Measurements from ENCODE around the gene PPP2R3B. TPM values are rescaled to one million over a fixed set of nuclear protein-coding genes. Genes with fewer than 3 reads are reported as not detected.

PPP2R3B gene
- total and polyA plus RNA-seq, 2 donors (not counting 1 experiment from before 2014, with no cell fraction given), result 43.3 to 47.6 TPM

DNA sequence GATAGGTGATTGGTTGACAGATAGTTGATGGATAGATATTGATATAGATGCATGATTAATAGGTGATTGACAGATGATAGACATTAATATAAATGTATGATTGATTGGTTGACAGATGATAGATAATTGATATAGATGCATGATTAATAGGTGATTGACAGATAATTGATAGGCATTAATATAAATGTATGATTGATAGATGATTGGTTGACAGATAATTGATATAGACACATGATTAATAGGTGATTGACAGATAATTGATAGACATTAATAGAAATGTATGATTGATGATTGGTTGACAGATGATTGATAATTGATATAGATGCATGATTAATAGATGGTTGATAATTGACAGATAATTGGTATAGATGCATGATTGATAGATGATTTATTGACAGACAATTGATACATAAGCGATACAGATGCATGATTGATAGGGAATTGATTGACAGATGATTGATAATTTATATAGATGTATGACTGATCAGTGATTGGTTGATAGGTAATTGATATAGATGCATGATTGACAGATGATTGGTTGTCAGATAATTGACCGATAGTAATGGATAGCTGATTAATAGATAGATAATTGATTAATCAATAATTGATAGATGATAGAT is 44.9 kb upstream of the PPP2R3B start:
- H2AFZ ChIP-seq (ENCODE audit: insufficient read depth, low read depth, low read length, poor library complexity, severe bottlenecking), result no peak overlapping the region
- H3K79me2 ChIP-seq (ENCODE audit: control insufficient read depth, insufficient read depth, low read length), result no peaks in the 10 kb centered on the region
- H3K9ac ChIP-seq (ENCODE audit: low read length), result no peak overlapping the region
- H3K9me3 Mint-ChIP-seq (ENCODE audit: insufficient read depth), result no peaks in the 10 kb centered on the region
- POLR2A ChIA-PET, result no interaction called here
- no peak overlapping the region for H3K4me3 Mint-ChIP-seq
- H3K4me1 ChIP-seq (ENCODE audit: control insufficient read depth in 2 of 2, insufficient read depth in 2 of 2, low read length in 2 of 2), result peaks cover 5 to 7% of the 10 kb centered on the region in 2 donors
- CTCF ChIA-PET, result no interaction called here
- no peaks in the 10 kb centered on the region for H3K36me3 ChIP-seq (replicated peaks in 1 of 2; ENCODE audit: control extremely low read depth in 1 of 2, control insufficient read depth in 1 of 2, extremely low read depth in 1 of 2, insufficient read depth in 2 of 2, low read length in 1 of 2)
- TF ChIP-seq, protein P1, sequence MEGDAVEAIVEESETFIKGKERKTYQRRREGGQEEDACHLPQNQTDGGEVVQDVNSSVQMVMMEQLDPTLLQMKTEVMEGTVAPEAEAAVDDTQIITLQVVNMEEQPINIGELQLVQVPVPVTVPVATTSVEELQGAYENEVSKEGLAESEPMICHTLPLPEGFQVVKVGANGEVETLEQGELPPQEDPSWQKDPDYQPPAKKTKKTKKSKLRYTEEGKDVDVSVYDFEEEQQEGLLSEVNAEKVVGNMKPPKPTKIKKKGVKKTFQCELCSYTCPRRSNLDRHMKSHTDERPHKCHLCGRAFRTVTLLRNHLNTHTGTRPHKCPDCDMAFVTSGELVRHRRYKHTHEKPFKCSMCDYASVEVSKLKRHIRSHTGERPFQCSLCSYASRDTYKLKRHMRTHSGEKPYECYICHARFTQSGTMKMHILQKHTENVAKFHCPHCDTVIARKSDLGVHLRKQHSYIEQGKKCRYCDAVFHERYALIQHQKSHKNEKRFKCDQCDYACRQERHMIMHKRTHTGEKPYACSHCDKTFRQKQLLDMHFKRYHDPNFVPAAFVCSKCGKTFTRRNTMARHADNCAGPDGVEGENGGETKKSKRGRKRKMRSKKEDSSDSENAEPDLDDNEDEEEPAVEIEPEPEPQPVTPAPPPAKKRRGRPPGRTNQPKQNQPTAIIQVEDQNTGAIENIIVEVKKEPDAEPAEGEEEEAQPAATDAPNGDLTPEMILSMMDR (IDR thresholded peaks at IDR 0.05), result no peak
- no peak for TF ChIP-seq EZH2 (IDR thresholded peaks at IDR 0.05; ENCODE audit: borderline replicate concordance, insufficient read depth, low read depth, low read length, poor library complexity, severe bottlenecking)
- no peak overlapping the region for H3K27ac Mint-ChIP-seq
- peaks cover 4% of the 10 kb centered on the region for H3K4me1 Mint-ChIP-seq
- peaks cover 21% of the 10 kb centered on the region for H3K27me3 Mint-ChIP-seq
- no peak overlapping the region for H3K27ac ChIP-seq (ENCODE audit: low read length in 2 of 2)
- no peak for ATAC-seq (ENCODE audit: low read depth)
- peaks cover 0 to 12% (median 3%) of the 10 kb centered on the region in 4 experiments for H3K27me3 ChIP-seq (replicated peaks in 1 of 4; ENCODE audit: control extremely low read depth in 1 of 4, control insufficient read depth in 3 of 4, insufficient read depth in 4 of 4, low read length in 3 of 4)
- intact Hi-C loops (cut with micrococcal nuclease), result no loop called here
- peaks cover 0 to 24% (median 0%) of the 10 kb centered on the region in 3 donors for H3K9me3 ChIP-seq (ENCODE audit: control extremely low read depth in 1 of 3, control insufficient read depth in 2 of 3, insufficient read depth in 1 of 3, low read length in 2 of 3)
- no peak for DNase-seq
- H4K20me1 ChIP-seq (ENCODE audit: control insufficient read depth, insufficient read depth, low read length, poor library complexity, severe bottlenecking), result no peaks in the 10 kb centered on the region
- H3K4me3 ChIP-seq (ENCODE audit: control extremely low read depth in 1 of 5, extremely low read depth in 1 of 5, insufficient read depth in 1 of 5, low read depth in 2 of 5, low read length in 4 of 5), result no peak overlapping the region
- WGBS (ENCODE audit: insufficient coverage), result 100% methylated on average over 1 of the region's 2 CpGs
- no peak overlapping the region for H3K4me2 ChIP-seq (replicated peaks; ENCODE audit: low read depth, low read length, poor library complexity, severe bottlenecking)

DNA sequence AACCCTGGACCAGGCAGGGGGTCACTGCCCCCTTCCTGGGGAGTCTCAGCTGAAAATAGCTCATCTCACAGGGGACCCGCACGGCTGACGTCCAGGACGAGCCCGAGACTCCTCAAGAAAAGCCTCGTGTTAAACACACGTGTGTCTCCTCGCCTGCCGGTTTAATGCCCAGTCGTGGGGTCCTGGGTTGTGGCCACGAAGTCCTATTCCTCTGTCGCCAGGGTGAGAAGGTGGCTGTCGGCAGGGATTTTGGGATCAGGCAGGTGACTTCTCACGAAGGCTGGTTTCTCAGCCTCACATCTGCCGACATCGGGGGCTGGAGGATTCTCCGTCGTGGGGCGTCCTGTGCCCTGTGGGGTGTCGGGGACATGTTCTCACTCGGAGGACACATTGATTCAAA is 44.3 kb upstream of the PPP2R3B start:
- Mint-ChIP-seq H3K4me3 (no peak overlapping the region), H3K4me1 (peaks cover 4% of the 10 kb centered on the region), H3K27ac (no peak overlapping the region), H3K27me3 (peaks cover 24% of the 10 kb centered on the region), H3K9me3 (ENCODE audit: insufficient read depth) (no peaks in the 10 kb centered on the region)
- H3K27me3 ChIP-seq (replicated peaks in 1 of 4; ENCODE audit: control extremely low read depth in 1 of 4, control insufficient read depth in 3 of 4, insufficient read depth in 4 of 4, low read length in 3 of 4), result peaks cover 0 to 12% (median 3%) of the 10 kb centered on the region in 4 experiments
- H3K27ac ChIP-seq (ENCODE audit: low read length in 2 of 2), result no peak overlapping the region
- no peak overlapping the region for H3K4me2 ChIP-seq (replicated peaks; ENCODE audit: low read depth, low read length, poor library complexity, severe bottlenecking)
- CTCF ChIA-PET, result no interaction called here
- TF ChIP-seq, protein P1 (IDR thresholded peaks at IDR 0.05), result no peak
- no peak for TF ChIP-seq EZH2 (IDR thresholded peaks at IDR 0.05; ENCODE audit: borderline replicate concordance, insufficient read depth, low read depth, low read length, poor library complexity, severe bottlenecking)
- H3K4me1 ChIP-seq (ENCODE audit: control insufficient read depth in 2 of 2, insufficient read depth in 2 of 2, low read length in 2 of 2), result peaks cover 5 to 7% of the 10 kb centered on the region in 2 donors
- intact Hi-C loops (cut with micrococcal nuclease), result no loop called here
- POLR2A ChIA-PET, result no interaction called here
- DNase-seq (no peak), ATAC-seq (ENCODE audit: low read depth) (no peak)
- H3K9me3 ChIP-seq (ENCODE audit: control extremely low read depth in 1 of 3, control insufficient read depth in 2 of 3, insufficient read depth in 1 of 3, low read length in 2 of 3), result peaks cover 0 to 24% (median 0%) of the 10 kb centered on the region in 3 donors
- no peaks in the 10 kb centered on the region for H4K20me1 ChIP-seq (ENCODE audit: control insufficient read depth, insufficient read depth, low read length, poor library complexity, severe bottlenecking)
- WGBS (ENCODE audit: insufficient coverage), result 88% methylated on average over 15 of the region's 21 CpGs
- H3K79me2 ChIP-seq (ENCODE audit: control insufficient read depth, insufficient read depth, low read length), result no peaks in the 10 kb centered on the region
- H2AFZ ChIP-seq (ENCODE audit: insufficient read depth, low read depth, low read length, poor library complexity, severe bottlenecking), result no peak overlapping the region
- H3K9ac ChIP-seq (ENCODE audit: low read length), result no peak overlapping the region
- no peaks in the 10 kb centered on the region for H3K36me3 ChIP-seq (replicated peaks in 1 of 2; ENCODE audit: control extremely low read depth in 1 of 2, control insufficient read depth in 1 of 2, extremely low read depth in 1 of 2, insufficient read depth in 2 of 2, low read length in 1 of 2)
- H3K4me3 ChIP-seq (ENCODE audit: control extremely low read depth in 1 of 5, extremely low read depth in 1 of 5, insufficient read depth in 1 of 5, low read depth in 2 of 5, low read length in 4 of 5), result no peak overlapping the region
